OCI-LY1 (cell line): ENCODE measurements around the gene FAM174A.
A peak's percentile ranks its signal among the peaks of the same experiment; 100 is the strongest.

ENCODE experiments used
- H2AFZ ChIP-seq: fragments of 200-600 bp; sonication (generic), shearing (Covaris generic); 2 replicates; pipeline ENCODE4 v1.6.0; 2014; ENCODE audit warnings: antibody characterized with exemption, mild to moderate bottlenecking, low read length
- H3F3A ChIP-seq: fragments of 200-600 bp; sonication (generic), shearing (Covaris generic); 2 replicates; pipeline ENCODE4 v1.6.0; 2014; ENCODE audit warnings: mild to moderate bottlenecking, antibody characterized with exemption, low read length, moderate library complexity; ENCODE audit not compliant: insufficient read depth
- H3K27ac ChIP-seq: fragments of 200-600 bp; sonication (generic); 2 replicates; pipeline ENCODE4 v1.5.1; 2014; ENCODE audit warnings: low read length, mixed run types, mild to moderate bottlenecking, low read depth; ENCODE audit not compliant: poor library complexity, severe bottlenecking
- H3K27me3 ChIP-seq: fragments of 200-600 bp; sonication (generic); 2 replicates; pipeline ENCODE4 v1.6.0; 2014; ENCODE audit warnings: antibody characterized with exemption, mild to moderate bottlenecking, low read length, moderate library complexity; ENCODE audit not compliant: insufficient read depth
- H3K36me3 ChIP-seq: fragments of 200-600 bp; sonication (generic); 2 replicates; pipeline ENCODE4 v1.6.1; 2014; ENCODE audit warnings: mild to moderate bottlenecking, antibody characterized with exemption, low read length, moderate library complexity, mixed read lengths; ENCODE audit not compliant: insufficient read depth
- H3K4me1 ChIP-seq: fragments of 200-600 bp; sonication (generic); 2 replicates; pipeline ENCODE4 v1.5.1; 2014; ENCODE audit warnings: mild to moderate bottlenecking, low read length, moderate library complexity; ENCODE audit not compliant: insufficient read depth, severe bottlenecking
- H3K4me2 ChIP-seq: fragments of 200-600 bp; sonication (generic), shearing (Covaris generic); 2 replicates; pipeline ENCODE4 v1.6.1; 2014; ENCODE audit warnings: low read length
- H3K4me3 ChIP-seq: fragments of 200-600 bp; sonication (generic); 2 replicates; pipeline ENCODE4 v1.5.1; 2014; ENCODE audit warnings: low read length, low read depth, mild to moderate bottlenecking, mixed read lengths; ENCODE audit not compliant: poor library complexity, severe bottlenecking
- H3K79me2 ChIP-seq: fragments of 200-600 bp; shearing (Covaris generic); 2 replicates; pipeline ENCODE4 v1.6.1; 2016; ENCODE audit warnings: mixed run types, low read length, mixed read lengths; ENCODE audit not compliant: insufficient read depth
- H3K9ac ChIP-seq: fragments of 200-600 bp; sonication (generic), shearing (Covaris generic); 2 replicates; pipeline ENCODE4 v1.6.1; 2014; ENCODE audit warnings: mild to moderate bottlenecking, low read length, mixed read lengths
- H3K9me2 ChIP-seq: fragments of 200-600 bp; sonication (generic), shearing (Covaris generic); 2 replicates; pipeline ENCODE4 v1.6.1; 2014; ENCODE audit warnings: low read depth, mild to moderate bottlenecking, low read length, mixed read lengths
- H3K9me3 ChIP-seq: fragments of 200-600 bp; shearing (Covaris generic); 2 replicates; pipeline ENCODE4 v1.6.1; 2014; ENCODE audit warnings: low read length, mixed read lengths
- H4K20me1 ChIP-seq: fragments of 200-600 bp; sonication (generic), shearing (Covaris generic); 2 replicates; pipeline ENCODE4 v1.6.0; 2016; ENCODE audit warnings: mild to moderate bottlenecking, low read length; ENCODE audit not compliant: insufficient read depth
- CTCF ChIP-seq: fragments of 200-600 bp; sonication (generic), shearing (Covaris generic); IDR thresholded peaks from 2 replicates; pipeline ENCODE4 v1.5.1; 2017; ENCODE audit warnings: mild to moderate bottlenecking, antibody characterized with exemption, low read length, moderate library complexity, mixed read lengths
- EZH2 ChIP-seq: fragments of 200-600 bp; sonication (generic), shearing (Covaris generic); IDR thresholded peaks from 2 replicates; pipeline ENCODE4 v1.8.0; 2017; ENCODE audit warnings: borderline replicate concordance, mixed run types, mild to moderate bottlenecking, antibody characterized with exemption, low read length, moderate library complexity, mixed read lengths

Gene FAM174A

GRCh38 chr5:100577506-100577905, 42.3 kb downstream of the FAM174A start:
- H3K9me2 ChIP-seq, result no peaks in the 10 kb centered on the region
- H3K4me2 ChIP-seq, result no peak overlapping the region
- no peak for TF ChIP-seq EZH2
- TF ChIP-seq CTCF, result no peak
- no peak overlapping the region for H3K4me3 ChIP-seq
- no peaks in the 10 kb centered on the region for H3F3A ChIP-seq
- H3K27me3 ChIP-seq, result no peaks in the 10 kb centered on the region
- H3K4me1 ChIP-seq, result no peaks in the 10 kb centered on the region
- H2AFZ ChIP-seq, result no peak overlapping the region
- H3K79me2 ChIP-seq, result no peaks in the 10 kb centered on the region
- no peak overlapping the region for H3K27ac ChIP-seq
- no peaks in the 10 kb centered on the region for H3K9me3 ChIP-seq
- no peaks in the 10 kb centered on the region for H3K36me3 ChIP-seq
- no peaks in the 10 kb centered on the region for H4K20me1 ChIP-seq
- H3K9ac ChIP-seq, result no peak overlapping the region

- Histone ChIP-seq H3K4me3 (no peak overlapping the region), H3K27ac (peak overlapping the region; percentile 76), H2AFZ (no peak overlapping the region), H3F3A (no peaks in the 10 kb centered on the region), H3K27me3 (no peaks in the 10 kb centered on the region), H3K4me2 (peak overlapping the region; percentile 8), H4K20me1 (no peaks in the 10 kb centered on the region), H3K9me2 (no peaks in the 10 kb centered on the region), H3K36me3 (no peaks in the 10 kb centered on the region), H3K9ac (no peak overlapping the region), H3K9me3 (no peaks in the 10 kb centered on the region), H3K79me2 (no peaks in the 10 kb centered on the region), H3K4me1 (peaks cover 20% of the 10 kb centered on the region)
- no peak for TF ChIP-seq EZH2
Measured at GRCh38 chr5:100584069-100584468, 48.9 kb downstream of the FAM174A start.

- H3K27ac ChIP-seq, result peak overlapping the region; percentile 76
- no peak overlapping the region for H3K4me3 ChIP-seq
- H3F3A ChIP-seq, result no peaks in the 10 kb centered on the region
- no peaks in the 10 kb centered on the region for H3K79me2 ChIP-seq
- H3K9me3 ChIP-seq, result no peaks in the 10 kb centered on the region
- no peak overlapping the region for H2AFZ ChIP-seq
- H4K20me1 ChIP-seq, result no peaks in the 10 kb centered on the region
- no peak overlapping the region for H3K9ac ChIP-seq
- no peaks in the 10 kb centered on the region for H3K36me3 ChIP-seq
- H3K4me2 ChIP-seq, result no peak overlapping the region
- peaks cover 20% of the 10 kb centered on the region for H3K4me1 ChIP-seq
- no peaks in the 10 kb centered on the region for H3K9me2 ChIP-seq
- no peaks in the 10 kb centered on the region for H3K27me3 ChIP-seq
- TF ChIP-seq CTCF, result no peak
- no peak for TF ChIP-seq EZH2
Measured at GRCh38 chr5:100584889-100585288, 49.7 kb downstream of the FAM174A start.

- H3K4me3 ChIP-seq, result no peak overlapping the region
- no peak overlapping the region for H3K4me2 ChIP-seq
- no peaks in the 10 kb centered on the region for H3K36me3 ChIP-seq
- no peaks in the 10 kb centered on the region for H3F3A ChIP-seq
- TF ChIP-seq CTCF, result no peak
- H3K27me3 ChIP-seq, result no peaks in the 10 kb centered on the region
- H3K9me3 ChIP-seq, result no peaks in the 10 kb centered on the region
- no peak overlapping the region for H3K9ac ChIP-seq
- no peaks in the 10 kb centered on the region for H3K9me2 ChIP-seq
- no peaks in the 10 kb centered on the region for H4K20me1 ChIP-seq
- no peaks in the 10 kb centered on the region for H3K4me1 ChIP-seq
- H3K27ac ChIP-seq, result no peak overlapping the region
- H3K79me2 ChIP-seq, result no peaks in the 10 kb centered on the region
- H2AFZ ChIP-seq, result no peak overlapping the region
Measured at GRCh38 chr5:100590867-100591266, 55.7 kb downstream of the FAM174A start.
